Limb (tissue), 2 donors: Measurements from ENCODE around the gene NUAK2.
"Not testable (repeated sequence)": the region's sequence is repeated elsewhere in the genome, so short reads cannot be mapped to it uniquely, and the experiment has no call there.

Experiments used
- DNase-seq, 2 donors: peaks; one replicate each; pipeline ENCODE4 v3.0.0-alpha.2; 2016; ENCODE audit errors: extremely low spot score in 2 of 2

Gene NUAK2

DNA sequence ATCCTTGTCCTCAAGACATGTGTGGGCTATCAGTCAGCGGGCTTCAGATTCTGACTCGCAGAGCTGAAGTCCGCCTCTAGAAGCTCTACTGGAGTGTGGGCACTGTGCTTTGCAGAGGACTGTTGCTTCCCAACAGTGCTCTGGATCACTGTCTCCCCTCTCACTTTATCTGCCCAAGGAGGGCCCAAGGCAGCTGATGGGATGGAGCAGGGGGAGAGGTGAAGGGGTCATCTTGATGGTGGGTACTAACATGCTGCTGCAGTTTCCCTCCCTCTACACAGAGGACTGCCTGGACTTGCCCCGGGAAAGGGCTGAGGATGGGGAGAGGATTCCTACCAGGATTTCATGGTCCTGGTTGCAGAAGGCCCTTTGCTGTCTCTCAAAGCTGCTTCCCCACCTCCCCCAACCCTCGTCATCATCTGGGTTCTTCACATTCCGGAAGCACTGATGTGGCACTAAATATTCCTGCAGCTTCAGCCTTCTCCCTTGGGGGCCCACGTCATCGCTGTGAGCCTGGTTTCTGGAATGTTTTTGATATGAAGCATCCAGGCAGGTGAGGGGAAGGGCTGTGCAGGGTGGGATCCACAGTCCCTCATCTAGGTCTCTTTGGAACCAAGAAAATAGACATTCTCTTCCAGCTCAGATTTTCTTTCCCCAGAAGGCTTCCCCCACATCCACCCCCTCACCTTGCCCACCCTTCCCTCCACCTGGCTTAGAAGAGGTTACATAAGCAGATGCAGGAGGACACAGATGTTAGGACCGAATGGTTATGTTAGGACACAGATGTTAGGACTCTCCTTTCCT lies 23.2 kb downstream of the NUAK2 start:
- peak in 1 of 2 donors; percentile 57 for DNase-seq

DNA sequence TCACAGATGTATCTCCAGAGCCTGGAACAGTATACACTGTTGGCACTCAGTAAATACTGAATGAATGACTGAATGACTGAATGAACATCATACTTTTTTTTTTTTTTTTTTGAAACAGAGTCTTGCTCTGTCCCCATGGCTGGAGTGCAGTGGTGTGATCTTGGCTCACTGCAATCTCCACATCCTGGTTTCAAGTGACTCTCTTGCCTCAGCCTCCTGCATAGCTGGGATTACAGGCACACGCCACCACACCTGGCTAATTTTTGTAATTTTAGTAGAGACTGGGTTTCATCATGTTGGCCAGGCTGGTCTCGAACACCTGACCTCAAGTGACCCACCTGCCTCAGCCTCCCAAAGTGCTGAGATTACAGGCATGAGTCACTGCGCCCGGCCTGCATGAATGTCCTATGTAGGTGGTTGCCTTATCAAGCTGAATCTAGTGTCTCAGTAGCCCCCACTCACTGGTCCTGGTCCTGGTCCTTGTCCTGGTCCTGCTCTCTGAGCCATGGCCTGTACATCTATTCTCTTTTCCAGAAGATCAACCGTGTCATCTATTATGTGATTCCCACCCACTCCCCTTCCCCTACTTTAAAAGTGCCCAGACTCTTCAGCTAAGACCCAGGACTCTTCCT lies 23.9 kb downstream of the NUAK2 start:
- not testable (repeated sequence) for DNase-seq

DNA sequence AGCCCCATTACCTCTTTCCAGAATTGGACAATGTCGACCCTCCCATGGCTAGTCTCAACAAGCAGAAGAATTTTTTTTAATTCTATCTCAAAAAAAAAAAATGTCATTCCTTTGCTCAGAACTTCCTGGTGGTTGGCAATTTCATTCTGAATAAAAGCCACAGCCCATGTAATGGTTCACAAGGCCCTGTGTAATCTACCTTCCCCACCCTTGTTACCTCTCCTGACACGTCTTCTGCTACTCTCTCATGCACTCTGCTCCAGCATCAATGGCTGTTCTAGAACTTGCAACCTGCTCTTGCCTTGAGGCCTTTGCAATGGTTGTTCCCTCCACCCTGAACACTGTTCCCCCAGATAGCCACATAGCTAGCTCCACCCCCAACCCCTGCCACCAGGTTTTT lies 25.4 kb downstream of the NUAK2 start:
- no peak for DNase-seq

DNA sequence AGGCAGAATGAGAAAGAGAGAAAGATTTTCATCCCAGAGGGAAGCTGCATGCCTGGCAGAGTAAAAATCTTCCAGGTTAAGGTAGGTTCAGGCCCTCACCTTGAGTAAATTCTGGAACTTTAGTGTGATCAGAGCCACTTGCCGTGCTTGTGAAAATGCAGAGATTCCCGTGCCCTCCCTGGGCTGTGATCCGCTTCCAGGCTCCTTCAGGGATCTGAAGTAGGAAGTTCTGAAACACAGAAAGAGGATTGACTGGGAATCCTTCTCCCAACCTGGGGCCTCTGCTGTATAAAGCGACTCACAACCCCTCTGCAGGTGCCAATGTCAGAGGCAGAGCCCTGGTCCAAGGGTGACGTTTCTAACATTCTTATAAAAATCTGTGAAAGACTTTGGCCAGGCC lies 26.6 kb downstream of the NUAK2 start:
- no peak for DNase-seq

DNA sequence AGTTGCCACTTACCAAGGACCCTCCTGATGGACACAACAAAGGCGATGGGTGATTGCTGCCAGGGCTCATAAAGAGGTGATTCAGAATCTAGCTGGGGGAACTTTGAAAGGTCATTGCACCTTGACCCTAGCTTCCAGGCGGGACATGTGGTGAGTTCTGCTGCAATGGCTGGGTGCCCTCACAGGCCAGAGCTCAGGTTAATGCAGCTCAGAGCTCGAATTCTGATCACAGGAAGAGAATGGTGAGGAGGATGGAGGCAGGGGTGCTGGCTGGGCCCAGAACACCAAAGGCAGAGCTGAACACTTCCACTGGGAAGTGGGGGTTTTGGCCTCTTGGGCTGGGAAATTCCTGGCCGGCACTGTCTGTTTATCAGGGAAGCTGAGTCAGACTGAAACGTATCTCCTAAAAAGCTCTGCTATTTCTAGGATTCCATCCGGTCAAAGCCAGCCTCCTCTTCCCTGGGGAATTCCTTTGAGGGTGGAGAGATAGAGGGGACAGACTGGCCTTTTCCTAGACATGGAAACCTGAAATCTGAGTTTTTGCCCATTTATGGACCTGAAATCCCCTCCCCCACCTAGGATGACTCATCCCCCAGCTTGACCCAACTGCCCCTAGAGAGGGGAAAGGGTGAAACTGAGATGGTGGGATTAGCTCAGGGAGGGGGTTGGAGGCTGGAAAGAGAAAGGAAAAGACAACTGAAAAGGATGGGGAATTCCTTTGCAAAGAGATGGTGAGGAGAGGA lies 27.2 kb downstream of the NUAK2 start:
- peak in 1 of 2 donors; percentile 14 for DNase-seq

DNA sequence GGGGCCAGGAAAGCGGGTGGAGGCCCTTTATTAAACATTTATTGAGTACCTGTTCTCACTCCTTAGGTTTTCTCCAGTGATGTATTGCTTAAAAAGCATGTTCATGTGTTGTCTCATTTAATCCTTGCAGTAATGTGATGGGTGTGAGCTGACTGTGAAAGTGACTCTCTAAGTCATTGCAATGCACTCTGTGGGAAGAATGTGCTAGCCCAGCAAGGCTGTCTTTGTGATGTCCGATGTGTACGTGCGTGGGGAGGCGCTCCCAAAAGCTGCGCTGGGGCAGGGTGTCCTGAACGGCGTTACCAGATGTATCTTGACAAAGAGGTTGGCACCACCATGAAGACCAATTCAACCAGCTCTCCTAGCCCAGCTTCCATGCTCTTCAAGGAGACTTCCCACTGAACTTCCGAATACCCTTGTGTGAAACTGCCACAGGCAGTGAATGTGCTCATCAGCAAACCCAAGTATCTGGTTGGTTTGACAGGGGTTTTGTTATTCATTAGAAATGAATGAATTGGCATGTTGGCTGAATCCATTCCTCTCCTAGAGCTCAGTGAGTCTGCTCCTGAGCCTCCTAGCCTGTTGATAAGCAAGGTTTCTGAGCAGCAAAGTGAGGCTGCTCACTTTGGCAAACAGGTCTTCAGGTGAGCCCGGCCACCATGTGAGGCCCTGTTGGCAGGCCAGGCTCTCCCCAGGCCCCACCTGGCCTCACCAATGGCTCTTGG lies 28.0 kb downstream of the NUAK2 start:
- no peak for DNase-seq

DNA sequence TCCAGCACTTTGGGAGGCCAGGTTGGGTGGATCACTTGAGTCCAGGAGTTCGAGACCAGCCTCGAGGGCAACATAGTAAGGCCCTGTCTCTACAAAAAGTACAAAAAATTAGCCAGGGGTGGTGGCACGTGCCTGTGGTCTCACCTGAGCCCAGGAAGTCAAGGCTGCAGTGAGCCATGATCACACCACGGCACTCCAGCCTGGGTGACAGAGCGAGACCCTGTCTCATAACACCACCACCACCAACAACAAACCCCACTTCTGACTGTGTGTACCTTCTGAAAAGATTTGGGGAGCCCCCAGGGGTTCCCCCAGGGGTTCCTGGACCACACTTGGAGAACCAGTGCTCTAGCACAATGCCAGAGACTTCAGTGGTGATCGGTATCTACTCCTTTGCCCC lies 29.9 kb downstream of the NUAK2 start:
- DNase-seq = no peak

DNA sequence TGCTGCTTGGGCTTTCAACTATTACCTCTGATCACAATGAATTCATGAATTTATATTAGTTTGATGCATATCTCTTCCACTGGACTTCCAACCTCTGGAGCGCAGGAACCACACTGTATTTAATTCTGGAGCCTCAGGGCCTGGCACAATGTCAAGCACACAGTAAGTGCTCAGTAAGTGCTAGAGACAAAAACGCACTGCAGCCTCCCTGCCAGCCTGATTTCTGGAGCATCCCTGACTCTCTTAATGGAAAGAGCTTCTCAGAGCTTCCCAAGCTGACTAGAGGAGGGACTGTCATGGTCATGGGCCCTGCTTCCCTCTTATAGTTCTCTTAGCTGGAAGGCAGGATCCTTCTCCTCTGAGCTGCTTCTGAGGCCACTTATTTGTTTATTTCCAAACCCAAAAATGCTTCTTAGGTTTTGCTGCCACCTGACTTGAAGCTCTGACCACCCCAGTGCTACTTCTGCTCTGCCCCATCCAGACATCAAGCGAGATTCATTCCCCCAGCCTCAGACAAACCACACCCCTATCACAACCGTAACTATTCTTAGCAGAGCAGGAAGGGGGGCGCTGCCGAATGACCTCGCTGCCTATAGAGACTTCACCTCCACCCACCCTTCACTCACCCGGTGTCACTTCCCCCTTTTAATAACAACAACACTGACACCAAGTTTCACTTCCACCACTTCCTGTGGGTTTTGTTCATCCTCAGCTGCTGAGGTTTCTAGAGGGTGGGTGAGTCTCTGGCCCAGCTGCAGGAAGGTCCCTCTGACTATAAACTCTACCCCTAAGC lies 33.6 kb downstream of the NUAK2 start:
- no peak for DNase-seq

DNA sequence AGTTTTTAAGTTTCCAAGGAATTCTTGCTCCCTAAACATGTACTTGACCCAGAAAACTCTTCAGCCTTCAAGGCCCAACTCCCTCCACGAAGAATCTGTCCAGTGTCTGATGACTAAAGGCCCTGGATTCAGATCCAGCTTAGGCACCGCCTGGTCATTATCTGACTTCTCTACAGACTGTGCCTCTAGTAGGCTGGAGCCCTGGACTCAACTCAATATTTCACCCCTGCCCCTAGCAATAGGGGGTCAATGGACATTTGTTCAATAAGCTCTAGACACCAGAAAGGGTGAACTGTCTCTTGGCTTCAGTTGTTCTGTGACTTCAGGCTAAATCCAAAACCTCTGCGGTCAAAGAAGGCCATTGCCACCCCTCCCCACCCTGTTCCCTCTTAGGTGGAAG lies 34.5 kb downstream of the NUAK2 start:
- no peak for DNase-seq

DNA sequence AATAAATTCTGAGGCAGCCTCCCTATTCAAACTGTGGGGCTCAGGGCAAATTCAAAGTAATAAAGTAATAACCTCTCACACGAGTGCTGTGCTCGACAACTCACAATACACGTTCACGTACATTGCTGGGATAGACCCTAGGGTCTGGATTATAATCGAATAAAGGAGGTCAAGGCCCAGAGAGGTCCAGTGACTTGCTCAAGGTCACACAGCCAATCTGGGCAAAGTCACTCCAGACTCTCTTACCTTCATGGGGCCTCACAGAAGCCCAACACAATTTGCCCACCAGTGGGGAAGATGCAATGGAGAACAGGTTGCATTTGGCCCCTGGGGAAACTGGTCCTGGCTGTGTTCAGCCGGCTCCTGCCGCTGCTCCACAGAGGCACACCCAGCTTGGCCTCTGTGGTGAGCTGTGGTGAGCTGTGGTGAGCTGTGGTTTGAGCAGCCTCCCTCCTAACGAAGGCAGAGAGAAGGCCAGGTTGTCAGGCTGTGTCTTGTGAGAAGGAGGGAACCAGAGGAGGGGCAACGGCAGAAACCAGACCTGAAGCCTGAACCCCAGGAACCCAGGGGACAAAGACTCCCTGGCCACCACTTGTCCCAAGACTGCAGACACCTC lies 35.1 kb downstream of the NUAK2 start:
- no peak for DNase-seq

DNA sequence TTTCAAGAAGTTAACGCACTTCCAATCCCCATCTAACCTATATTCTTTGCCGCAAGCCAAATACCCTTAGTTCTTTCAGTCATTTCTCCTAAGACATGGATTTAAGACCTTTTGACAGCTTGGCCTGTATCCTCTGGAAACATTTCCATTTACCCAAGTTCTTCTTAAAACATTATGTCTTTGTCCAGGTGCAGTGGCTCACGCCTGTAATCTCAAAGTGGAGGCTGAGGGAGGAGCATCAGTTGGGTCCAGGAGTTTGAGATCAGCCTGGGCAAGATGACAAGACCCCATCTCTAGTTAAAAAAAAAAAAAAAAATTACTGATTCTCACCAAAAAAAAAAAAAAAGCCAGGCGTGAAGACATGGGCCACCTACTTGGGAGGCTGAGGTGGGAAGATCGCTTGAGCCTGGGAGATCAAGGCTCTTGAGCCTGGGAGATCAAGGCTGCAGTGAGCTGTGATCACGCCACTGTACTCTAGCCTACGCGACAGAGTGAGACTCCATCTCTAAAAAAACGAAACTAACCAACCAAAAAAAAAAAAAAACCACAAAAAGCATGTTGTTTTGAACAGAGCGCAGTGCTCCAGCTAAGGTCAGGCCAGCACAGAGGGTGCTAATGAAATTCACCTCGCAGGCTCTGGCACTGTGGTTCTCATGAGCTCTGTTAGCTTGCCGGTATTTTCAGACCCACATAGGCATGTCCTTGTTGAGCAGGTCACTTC lies 36.0 kb downstream of the NUAK2 start:
- DNase-seq = no peak

DNA sequence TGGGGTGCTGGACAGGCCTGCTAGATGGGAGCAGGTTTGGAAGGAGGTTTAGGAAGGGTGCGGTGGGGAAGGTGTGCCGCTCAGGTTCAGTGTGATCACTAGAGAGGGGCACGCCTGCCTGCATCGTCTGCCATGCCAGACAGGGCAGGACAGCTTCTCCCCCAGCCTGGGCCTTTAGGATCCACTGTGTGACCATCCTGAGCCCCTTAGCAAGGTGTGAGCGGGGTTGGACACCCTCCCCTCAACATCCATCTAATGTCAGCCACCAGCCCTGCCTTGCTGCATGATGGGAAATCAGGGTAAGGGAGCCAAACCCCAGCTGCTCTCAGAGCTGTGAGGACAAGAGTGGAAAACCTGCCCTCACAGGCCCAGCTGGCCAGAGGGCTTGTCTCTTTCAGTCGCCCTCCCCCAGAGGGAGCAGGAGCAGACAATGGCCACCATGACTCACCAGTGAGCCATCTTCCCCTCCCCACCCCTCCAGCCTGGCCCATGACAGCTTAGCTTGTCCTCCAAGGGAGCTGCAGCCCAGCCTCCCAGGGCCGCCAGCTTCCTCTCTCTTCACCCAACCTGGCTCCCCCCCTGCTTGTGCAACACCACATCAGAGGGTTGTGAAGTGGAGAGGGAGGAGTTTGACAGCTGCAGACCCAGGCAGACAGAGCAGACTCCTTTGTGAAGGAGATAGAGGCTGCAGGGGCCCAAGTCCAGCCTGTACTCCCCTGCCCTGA lies 37.0 kb downstream of the NUAK2 start:
- DNase-seq = peak; percentile 16 to 54

DNA sequence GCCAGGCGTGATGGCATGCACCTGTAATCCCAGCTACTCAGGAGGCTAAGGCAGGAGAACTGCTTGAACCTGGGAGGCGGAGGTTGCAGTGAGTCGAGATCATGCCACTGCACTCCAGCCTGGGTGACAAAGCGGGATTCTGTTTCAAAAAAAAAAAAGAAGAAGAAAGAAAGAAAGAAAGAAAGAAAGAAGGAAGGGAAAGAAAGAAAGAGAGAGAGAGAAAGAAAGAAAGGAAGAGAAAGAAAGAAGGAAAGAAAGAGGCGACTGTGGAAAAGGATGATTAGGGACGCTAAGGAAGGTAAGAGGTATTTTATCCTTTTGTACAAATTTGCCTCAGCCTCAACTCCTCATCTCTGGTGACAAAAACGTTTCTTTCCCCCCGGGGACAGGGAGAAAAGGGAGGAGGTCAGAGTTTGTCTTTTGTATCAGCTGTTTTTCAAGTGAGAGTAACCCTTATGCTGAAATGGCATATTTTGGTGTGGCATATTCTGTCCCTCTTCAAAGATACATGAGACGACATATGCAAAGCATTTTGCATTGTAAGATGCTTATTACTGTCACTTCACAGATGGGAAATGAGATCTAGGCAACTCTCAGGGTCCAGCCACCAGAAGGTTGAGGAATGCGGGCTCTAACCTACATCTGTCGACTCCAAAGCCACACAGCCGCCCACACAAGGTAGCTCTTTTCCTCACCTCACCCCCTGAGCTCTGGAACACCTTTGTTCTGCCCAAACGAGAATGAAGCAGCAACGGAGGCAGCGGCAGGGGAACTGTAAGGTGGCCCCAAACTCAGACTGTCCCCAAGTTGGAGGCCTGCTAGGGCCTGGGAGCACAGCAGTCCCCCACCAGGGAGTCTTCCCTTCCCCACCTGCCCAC lies 38.0 kb downstream of the NUAK2 start:
- DNase-seq = no peak

DNA sequence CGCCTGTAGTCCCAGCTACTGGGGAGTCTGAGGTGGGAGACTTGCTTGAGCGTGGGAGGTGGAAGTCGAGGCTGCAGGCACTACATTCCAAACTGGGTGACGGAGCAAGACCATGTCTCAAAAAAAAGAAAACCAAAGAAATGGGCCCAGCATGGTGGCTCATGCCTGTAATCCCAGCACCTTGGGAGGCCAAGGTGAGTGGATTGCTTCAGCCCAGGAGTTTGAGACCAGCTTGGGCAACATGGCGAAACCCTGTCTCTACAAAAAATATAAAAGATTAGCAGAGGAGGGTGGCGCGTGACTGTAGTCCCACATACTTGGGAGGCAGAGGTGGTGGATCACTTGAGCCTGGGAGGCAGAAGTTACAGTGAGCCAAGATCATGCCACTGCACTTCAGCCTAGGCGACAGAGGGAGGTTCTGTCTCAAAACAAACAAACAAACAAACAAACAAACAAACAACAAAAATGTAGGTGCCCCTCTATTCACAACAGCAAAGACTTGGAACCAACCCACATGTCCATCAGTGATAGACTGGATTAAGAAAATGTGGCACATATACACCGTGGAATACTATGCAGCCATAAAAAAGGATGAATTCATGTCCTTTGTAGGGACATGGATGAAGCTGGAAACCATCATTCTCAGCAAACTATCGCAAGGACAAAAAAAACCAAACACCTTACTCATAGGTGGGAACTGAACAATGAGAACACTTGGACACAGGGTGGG lies 40.7 kb downstream of the NUAK2 start:
- DNase-seq = not testable (repeated sequence)

DNA sequence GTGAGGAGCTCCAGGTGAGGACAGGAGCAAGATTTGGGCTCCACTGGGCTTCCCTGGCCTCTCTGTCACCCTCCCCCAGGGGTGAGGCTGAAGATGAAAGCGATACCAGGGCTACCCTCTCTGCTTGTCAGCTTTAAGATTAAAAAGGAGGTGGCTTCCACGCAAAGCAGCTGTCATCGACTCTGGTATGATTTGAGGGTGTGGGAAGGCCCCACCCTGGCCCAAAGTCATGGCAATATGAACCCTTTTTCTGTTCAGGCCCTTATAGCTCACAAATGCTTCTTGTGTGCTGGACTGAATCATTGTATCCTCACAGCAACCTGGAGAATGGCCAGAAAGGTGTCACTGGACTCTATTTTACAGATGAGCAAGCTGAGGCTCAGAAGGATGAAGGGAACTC lies 41.6 kb downstream of the NUAK2 start:
- no peak for DNase-seq

DNA sequence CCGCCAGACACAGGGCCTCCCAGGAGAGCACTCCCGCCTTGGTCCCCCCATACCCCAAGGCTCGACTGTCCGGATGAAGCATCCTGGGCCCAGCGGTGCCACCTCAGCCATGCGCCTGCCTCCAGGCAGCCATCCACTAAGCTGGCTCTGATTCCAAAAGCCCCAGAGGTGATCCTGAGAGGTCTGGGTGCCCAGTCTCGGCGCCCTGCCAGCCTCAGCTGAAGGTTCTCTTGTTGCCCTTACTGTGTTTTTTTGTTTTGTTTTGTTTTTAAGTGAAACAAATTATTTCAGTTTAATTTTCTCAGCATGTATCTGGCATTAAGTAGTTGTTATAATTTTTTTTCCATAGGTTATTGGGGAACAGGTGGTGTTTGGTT lies 44.9 kb downstream of the NUAK2 start:
- DNase-seq = no peak

DNA sequence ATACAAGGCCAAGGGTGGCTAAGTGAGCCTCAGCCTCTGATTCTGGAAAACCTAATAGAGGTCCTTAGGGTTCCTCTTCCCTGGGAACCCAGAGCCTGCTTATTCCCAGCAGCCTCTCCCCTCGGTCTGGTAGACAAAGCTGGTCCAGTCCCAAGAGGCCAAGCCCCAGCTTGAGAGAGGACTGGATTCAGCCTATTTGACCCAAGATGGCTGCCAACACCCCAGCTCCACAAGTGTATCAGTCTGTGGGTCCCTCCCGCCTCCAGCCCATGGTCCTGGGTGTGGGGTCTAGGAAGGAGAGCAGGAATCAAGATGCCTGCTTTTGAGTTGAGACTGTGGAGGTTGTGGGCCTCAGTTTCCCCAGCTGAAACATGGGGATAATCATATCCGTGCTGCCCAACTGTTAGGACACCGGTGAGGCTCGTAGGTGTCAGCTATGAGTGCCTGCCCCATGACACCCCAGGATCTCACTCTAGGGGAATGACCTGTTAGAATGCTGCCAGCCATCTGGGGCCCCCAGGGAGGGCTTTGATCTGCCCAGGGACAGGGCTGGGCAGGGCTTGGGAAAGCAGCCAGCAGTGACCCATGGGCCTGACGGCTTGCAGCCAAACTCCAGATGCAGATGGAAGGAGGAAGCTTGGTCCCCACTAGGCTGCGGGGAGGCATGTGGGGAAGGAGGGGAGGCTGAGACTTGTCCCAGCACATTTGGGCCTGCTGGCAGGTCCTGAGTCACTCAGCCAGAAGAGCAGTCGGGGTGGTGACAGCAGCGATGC lies 45.4 kb downstream of the NUAK2 start:
- DNase-seq = no peak
